Mucosa of stomach (tissue), 1 donor: Measurements from ENCODE around the gene C11orf86.
"Not testable (repeated sequence)": the region's sequence is repeated elsewhere in the genome, so short reads cannot be mapped to it uniquely, and the experiment has no call there.

ENCODE experiments used
- H3K27me3 ChIP-seq: one replicate; pipeline ENCODE4 v1.7.0; 2013; ENCODE audit warnings: mild to moderate bottlenecking, low read length; ENCODE audit not compliant: control insufficient read depth, insufficient read depth
- H3K36me3 ChIP-seq: one replicate; pipeline ENCODE4 v1.7.0; 2013; ENCODE audit warnings: low read length; ENCODE audit not compliant: control insufficient read depth, insufficient read depth
- H3K4me1 ChIP-seq: one replicate; pipeline ENCODE4 v1.7.0; 2013; ENCODE audit warnings: mild to moderate bottlenecking, low read length; ENCODE audit not compliant: control insufficient read depth, insufficient read depth
- H3K4me3 ChIP-seq: one replicate; pipeline ENCODE4 v1.7.0; 2013; ENCODE audit warnings: low read length
- H3K9ac ChIP-seq: one replicate; pipeline ENCODE4 v1.7.0; 2013; ENCODE audit warnings: mild to moderate bottlenecking, low read length, moderate library complexity
- H3K9me3 ChIP-seq: one replicate; pipeline ENCODE4 v1.7.0; 2013; ENCODE audit warnings: mild to moderate bottlenecking, low read length, moderate library complexity; ENCODE audit not compliant: control insufficient read depth
- donor health status: Pancreatic carcinoma.

The C11orf86 gene

GRCh38 chr11:67001332-67001731 lies 26.2 kb downstream of the C11orf86 start:
- H3K36me3 ChIP-seq, result no peaks in the 10 kb centered on the region
- no peaks in the 10 kb centered on the region for H3K9me3 ChIP-seq
- no peak overlapping the region for H3K4me3 ChIP-seq
- H3K27me3 ChIP-seq, result no peaks in the 10 kb centered on the region
- no peak overlapping the region for H3K9ac ChIP-seq
- H3K4me1 ChIP-seq, result no peaks in the 10 kb centered on the region

DNA sequence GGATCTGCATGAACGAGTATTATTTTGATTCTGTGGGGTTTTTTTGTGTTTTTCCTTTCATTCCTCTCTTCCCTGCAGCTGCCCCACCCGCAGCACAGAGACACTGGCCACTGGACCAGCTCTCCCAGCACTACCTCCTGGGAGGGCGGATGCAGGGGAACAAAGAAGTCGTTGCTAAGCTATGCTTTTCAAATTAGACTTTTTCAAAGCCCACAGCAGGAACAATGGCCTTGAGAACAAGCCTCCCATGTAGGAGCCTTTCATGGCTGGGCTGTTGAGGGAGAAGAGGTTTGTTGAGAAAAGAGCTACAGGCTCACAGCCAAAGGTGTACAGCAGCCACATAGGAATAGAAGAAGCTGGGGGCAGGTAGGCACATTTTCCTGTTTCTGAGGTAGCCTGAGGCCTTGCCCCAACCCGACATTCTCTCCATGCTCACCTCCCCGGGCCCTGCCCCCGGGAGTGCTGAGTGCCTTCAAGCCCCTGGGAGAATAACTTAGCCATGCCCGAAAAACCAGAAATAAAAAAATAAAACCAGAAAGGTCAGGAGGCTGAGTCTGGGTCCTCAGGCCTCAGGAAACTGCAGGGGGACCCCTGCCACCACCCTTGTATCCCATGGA lies 27.3 kb downstream of the C11orf86 start:
- no peak overlapping the region for H3K4me3 ChIP-seq
- no peak overlapping the region for H3K9ac ChIP-seq
- H3K9me3 ChIP-seq, result no peaks in the 10 kb centered on the region
- H3K27me3 ChIP-seq, result no peaks in the 10 kb centered on the region
- H3K36me3 ChIP-seq, result no peaks in the 10 kb centered on the region
- H3K4me1 ChIP-seq, result no peaks in the 10 kb centered on the region

DNA sequence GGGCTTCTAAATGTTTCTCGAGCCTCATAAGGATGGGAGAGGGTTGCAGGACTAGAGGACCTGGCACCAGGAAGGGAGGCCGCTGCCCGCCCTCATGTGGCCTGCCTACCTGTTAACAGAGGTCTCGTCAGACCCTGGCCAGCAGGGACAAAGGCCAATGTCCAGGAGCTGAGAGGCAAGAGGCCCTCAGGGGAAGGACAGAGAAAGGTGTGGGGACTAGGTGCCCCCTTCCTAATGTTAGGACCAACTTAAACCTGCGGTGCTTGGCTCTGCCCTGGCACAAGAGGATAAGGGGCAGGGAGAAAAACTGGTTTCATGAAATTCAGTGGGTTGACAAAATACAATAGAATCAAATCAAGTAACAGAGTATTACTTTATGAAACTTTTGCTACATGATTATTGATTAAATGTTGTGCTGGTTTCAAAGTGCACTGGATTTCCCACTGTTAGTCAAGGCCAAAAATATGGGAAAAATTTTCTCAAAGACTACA lies 27.9 kb downstream of the C11orf86 start:
- no peak overlapping the region for H3K9ac ChIP-seq
- no peaks in the 10 kb centered on the region for H3K4me1 ChIP-seq
- H3K27me3 ChIP-seq, result no peaks in the 10 kb centered on the region
- no peaks in the 10 kb centered on the region for H3K9me3 ChIP-seq
- H3K36me3 ChIP-seq, result no peaks in the 10 kb centered on the region
- H3K4me3 ChIP-seq, result no peak overlapping the region

DNA sequence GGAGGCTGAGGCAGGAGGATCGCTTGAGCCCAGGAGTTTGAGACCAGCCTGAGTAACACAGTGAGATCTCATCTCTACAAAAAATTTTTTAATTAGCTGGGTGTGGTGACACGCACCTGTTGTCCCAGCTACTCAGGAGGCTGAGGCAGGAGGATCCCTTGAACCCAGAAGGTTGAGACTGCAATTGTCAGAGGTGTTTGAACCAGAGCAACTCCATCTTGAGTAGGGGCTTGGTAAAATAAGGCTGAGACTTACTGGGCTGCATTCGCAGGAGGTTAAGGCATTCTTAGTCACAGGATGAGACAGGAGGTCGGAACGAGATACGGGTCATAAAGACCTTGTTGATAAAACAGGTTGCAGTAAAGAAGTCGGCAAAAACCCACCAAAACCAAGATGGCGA lies 30.1 kb downstream of the C11orf86 start:
- H3K9ac ChIP-seq, H3K4me3 ChIP-seq, H3K27me3 ChIP-seq, H3K4me1 ChIP-seq, H3K36me3 ChIP-seq, H3K9me3 ChIP-seq: not testable (repeated sequence)

DNA sequence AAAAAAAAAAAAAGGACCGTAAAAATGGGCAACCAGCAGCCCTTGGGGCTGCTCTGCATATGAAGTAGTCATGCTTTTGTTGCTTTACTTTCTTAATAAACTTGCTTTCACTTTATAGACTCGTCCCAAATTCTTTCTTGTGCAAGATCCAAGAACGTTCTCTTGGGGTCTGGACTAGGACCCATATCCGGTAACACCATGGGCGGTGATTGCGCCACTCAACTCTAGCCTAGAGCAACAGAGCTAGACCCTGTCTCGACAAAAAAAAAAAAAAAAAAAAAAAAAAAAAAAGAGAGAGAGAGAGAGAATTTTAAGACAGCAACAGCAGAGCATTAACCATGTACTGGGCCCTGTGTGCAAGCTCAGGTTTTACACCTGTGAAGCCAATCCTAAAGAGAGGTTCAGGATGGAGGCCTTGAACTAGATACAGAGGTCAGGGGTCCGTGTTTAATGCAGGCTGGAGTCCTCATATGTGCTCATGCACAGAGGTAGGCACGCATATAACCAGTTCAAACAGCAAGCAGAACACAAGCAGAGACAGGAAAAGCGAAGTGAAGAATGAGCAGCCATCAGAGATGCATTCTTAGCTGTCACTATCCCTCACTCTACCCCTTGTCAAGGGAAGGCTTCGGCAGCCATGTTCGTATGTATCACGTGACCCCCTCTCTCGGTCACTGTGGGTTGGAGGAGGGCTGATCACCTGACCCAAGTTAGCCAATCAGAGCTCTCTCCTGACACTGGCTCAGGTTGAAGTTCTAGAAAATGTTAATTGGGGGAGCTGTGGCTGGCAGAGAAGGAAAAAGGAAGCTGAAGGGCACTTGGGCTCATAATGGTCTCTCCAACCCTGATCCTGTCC lies 31.2 kb downstream of the C11orf86 start:
- H3K4me1 ChIP-seq, result no peaks in the 10 kb centered on the region
- no peaks in the 10 kb centered on the region for H3K9me3 ChIP-seq
- no peak overlapping the region for H3K4me3 ChIP-seq
- no peak overlapping the region for H3K9ac ChIP-seq
- H3K36me3 ChIP-seq, result no peaks in the 10 kb centered on the region
- no peaks in the 10 kb centered on the region for H3K27me3 ChIP-seq

DNA sequence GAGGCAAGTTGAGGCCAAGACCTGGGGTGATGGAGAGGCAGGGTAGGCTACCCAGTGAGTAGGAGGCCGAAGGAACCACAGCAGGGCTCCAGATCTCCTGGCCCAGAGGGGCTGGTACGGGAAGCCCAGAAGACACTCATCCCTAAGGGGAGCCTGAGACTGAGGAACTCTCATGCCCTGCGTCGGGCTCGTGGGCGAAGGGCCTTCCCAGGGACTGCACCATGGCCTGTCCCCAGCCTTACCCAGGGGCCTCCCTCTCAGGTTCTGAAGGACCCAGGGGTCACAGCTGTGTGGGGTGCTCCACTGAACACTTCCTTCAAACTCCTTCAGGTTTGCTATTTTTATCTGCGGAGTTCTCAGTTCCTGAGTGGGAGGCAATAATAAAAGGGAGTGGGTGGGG lies 32.0 kb downstream of the C11orf86 start:
- no peaks in the 10 kb centered on the region for H3K4me1 ChIP-seq
- no peak overlapping the region for H3K9ac ChIP-seq
- no peak overlapping the region for H3K4me3 ChIP-seq
- no peaks in the 10 kb centered on the region for H3K9me3 ChIP-seq
- H3K36me3 ChIP-seq, result no peaks in the 10 kb centered on the region
- no peaks in the 10 kb centered on the region for H3K27me3 ChIP-seq

DNA sequence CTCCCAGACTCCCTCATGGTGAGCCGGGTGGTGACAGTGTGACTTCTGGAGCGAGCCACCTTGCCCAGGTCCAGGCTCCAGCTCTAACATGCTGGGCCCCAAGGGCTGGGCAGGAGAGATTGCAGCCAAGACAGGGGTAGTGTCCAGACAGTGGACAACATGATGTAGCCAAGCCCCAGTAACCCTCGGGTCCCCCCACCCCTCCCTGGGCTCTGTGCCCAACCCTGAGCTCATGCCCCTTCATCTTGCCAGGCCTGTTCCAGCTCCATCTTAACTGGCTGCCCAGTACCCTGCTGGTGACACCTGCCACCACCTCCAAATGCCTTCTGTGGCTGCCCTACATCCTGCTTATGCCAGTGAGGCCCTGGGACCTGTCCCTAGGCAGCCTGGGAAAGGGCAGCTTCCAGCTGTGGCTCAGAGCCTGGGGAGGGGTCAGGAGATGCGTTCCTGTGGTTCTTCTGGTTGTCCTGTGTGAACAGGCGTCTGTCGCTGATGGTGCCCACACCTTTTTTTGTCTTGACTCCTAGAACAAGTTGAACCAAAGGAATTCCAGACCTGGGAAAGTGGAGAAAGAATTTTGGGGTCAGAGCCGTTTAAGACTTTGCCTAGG lies 35.3 kb downstream of the C11orf86 start:
- no peaks in the 10 kb centered on the region for H3K9me3 ChIP-seq

GRCh38 chr11:67013511-67014045 lies 38.5 kb downstream of the C11orf86 start:
- Histone ChIP-seq H3K36me3 (no peaks in the 10 kb centered on the region), H3K4me3 (no peak overlapping the region), H3K27me3 (no peaks in the 10 kb centered on the region), H3K9ac (no peak overlapping the region), H3K9me3 (no peaks in the 10 kb centered on the region), H3K4me1 (no peaks in the 10 kb centered on the region)

More for the DNA sequence above, 35.3 kb downstream of the C11orf86 start:
- Histone ChIP-seq H3K4me1 (no peaks in the 10 kb centered on the region), H3K9ac (no peak overlapping the region), H3K4me3 (no peak overlapping the region), H3K36me3 (no peaks in the 10 kb centered on the region), H3K27me3 (no peaks in the 10 kb centered on the region)

DNA sequence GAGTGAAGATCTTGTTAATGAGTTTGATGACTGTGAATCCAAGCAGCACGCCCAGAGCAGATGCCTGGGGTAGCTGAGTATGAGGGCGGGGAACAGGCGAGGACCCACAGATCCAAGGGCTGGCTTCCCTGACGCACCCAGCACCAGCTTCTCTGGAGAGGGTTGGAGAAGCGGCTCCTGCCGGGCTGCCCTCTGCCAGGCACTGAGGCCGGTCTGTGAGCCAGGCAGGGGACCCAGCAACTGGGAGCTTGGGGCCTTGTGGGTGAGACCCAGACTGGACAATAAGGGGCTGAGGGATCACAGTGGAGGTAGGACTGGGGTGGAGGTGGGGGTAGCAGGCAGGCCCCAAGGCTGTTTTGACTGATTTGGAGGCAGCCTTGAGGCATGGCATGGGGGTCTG lies 39.2 kb downstream of the C11orf86 start:
- Histone ChIP-seq H3K9ac (no peak overlapping the region), H3K27me3 (no peaks in the 10 kb centered on the region)

DNA sequence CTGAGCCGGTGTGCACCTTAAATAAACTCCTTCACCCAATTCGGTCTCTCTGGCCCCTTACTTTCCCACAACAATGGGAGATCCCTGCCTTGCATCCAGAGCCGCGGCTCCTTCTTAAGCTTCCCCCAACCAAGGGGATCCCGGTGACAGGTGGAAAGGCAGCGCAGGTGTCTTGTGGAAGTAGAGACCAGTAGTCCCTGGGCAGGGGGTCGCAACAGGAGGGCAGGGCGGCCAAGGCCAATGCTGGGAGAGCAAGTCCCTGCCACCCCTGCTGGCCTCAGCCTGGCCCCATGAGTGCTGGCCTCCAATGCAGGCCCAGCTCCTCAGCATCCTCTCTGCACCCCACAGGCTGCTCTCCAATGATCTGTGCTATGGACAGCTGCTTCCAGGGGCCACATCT lies 39.9 kb downstream of the C11orf86 start:
- Histone ChIP-seq H3K27me3 (no peaks in the 10 kb centered on the region), H3K9me3 (no peaks in the 10 kb centered on the region), H3K9ac (no peak overlapping the region), H3K4me1 (no peaks in the 10 kb centered on the region), H3K36me3 (no peaks in the 10 kb centered on the region), H3K4me3 (no peak overlapping the region)

More for the DNA sequence above, 39.2 kb downstream of the C11orf86 start:
- Histone ChIP-seq H3K4me3 (no peak overlapping the region), H3K9me3 (no peaks in the 10 kb centered on the region), H3K4me1 (no peaks in the 10 kb centered on the region), H3K36me3 (no peaks in the 10 kb centered on the region)

DNA sequence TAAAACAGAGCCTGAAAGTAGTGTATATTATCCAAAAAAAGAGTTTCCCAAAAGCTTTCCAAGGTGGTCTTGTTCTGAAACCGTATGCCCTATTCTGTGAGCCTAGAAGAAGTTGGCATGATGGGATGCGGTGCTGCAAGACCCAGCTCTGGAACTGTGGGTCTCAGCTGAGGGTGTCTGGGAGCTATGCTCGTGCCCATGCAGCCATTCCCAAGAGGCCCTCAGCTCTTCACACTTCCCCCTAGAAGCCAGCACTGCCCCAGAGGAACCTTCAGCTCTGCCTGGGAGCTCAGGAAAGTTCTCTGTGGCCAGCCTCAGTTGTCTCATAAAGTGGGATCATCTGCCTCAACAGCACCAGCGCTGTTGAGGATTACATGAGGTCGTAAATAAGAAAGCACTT lies 41.4 kb downstream of the C11orf86 start:
- Histone ChIP-seq H3K36me3 (no peaks in the 10 kb centered on the region), H3K4me3 (no peak overlapping the region), H3K27me3 (no peaks in the 10 kb centered on the region), H3K9me3 (no peaks in the 10 kb centered on the region), H3K9ac (no peak overlapping the region), H3K4me1 (no peaks in the 10 kb centered on the region)

DNA sequence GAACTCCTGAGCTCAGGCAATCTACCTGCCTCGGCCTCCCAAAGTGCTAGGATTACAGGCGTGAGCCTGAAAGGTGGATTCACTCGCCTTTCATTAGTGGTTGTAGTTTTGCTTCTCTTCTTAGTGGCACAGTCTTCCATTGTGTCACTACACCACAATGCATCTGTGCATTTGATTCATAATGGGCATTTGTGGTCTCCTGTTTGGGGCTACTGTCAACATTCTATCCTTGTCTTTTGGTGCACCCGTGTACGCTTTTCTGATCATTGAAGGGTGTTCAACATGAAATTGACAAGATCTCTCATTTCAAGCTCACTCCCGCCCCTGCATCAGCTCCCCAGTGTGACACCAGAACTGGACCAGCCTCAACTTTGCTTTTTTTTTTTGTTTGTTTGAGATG lies 45.8 kb downstream of the C11orf86 start:
- H3K4me3 ChIP-seq, result no peak overlapping the region
- H3K9ac ChIP-seq, result no peak overlapping the region
- peaks cover 27% of the 10 kb centered on the region for H3K27me3 ChIP-seq
- H3K9me3 ChIP-seq, result no peaks in the 10 kb centered on the region
- no peaks in the 10 kb centered on the region for H3K36me3 ChIP-seq
- H3K4me1 ChIP-seq, result peaks cover 15% of the 10 kb centered on the region
